NT2/D1 (cell line): Measurements from ENCODE around the gene RSPO4.

ENCODE experiments used
- YY1 ChIP-seq: IDR thresholded peaks from 2 replicates; pipeline ENCODE4 v1.6.1; 2011; ENCODE audit not compliant: insufficient read length, insufficient read depth
- ZNF274 ChIP-seq: IDR thresholded peaks from 2 replicates; pipeline ENCODE4 v1.6.1; 2011; ENCODE audit warnings: mild to moderate bottlenecking, low read depth, low read length

DNA sequence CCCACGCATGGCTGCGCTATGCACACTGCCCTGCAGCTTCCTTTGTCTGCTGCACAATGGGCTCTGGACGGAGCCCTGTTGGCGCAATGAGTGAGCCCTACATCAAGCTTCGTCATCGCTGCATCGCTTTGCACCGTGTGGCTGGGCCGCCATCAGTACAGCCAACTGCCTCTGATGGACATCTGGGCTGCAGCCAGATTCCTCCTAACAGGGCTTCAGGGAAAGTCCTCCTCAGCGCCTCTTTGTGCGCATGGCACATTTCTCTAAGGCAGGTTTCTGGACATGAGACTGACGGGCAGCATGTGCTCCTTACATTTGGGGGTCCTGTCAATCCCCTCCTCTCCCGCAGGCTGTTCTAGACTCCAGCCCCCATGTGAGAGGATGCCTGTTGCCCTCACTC is 56.3 kb downstream of the RSPO4 start:
- TF ChIP-seq YY1, result no peak
- TF ChIP-seq ZNF274, result no peak
